ENCODE results near the gene RNPEP. TPM values are rescaled to one million over a fixed set of nuclear protein-coding genes. Genes with fewer than 3 reads are reported as not detected.
A peak's percentile ranks its signal among the peaks of the same experiment; 100 is the strongest.

The RNPEP gene
- total and polyA plus RNA-seq, 4 donors = 40.7 to 74.9 (median 47.5) TPM

DNA sequence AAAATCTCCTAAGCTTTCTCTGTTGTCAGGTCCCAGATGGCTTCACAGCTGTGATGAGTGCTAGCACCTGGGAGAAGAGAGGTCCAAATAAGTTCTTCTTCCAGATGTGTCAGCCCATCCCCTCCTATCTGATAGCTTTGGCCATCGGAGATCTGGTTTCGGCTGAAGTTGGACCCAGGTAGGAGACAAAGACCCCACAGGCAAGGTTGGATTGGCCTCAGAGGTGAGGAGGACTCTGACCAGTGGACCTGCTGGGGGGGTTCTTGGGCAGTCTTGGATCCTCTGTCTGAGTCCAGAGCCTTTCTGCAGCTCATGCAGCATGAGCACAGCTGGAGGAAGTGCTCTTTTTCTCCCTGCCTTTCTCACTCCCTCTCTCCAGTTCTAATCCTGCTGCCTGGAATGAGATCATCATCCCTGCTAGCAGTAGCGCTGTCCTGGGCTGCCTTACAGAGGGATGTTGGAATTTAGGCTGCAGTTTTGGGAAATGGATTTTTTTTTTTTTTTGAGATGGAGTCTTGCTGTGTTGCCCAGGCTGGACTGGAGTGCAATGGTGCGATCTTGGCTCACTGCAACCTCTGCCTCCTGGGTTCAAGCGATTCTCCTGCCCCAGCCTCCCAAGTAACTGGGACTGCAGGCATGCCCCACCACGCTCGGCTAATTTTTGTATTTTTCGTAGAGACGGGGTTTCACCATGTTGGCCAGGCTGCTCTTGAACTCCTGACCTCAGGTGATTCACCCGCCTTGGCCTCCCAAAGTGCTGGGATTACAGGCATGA lies 7.1 kb downstream of the RNPEP start:
- TF ChIP-seq, protein P1, sequence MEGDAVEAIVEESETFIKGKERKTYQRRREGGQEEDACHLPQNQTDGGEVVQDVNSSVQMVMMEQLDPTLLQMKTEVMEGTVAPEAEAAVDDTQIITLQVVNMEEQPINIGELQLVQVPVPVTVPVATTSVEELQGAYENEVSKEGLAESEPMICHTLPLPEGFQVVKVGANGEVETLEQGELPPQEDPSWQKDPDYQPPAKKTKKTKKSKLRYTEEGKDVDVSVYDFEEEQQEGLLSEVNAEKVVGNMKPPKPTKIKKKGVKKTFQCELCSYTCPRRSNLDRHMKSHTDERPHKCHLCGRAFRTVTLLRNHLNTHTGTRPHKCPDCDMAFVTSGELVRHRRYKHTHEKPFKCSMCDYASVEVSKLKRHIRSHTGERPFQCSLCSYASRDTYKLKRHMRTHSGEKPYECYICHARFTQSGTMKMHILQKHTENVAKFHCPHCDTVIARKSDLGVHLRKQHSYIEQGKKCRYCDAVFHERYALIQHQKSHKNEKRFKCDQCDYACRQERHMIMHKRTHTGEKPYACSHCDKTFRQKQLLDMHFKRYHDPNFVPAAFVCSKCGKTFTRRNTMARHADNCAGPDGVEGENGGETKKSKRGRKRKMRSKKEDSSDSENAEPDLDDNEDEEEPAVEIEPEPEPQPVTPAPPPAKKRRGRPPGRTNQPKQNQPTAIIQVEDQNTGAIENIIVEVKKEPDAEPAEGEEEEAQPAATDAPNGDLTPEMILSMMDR (IDR thresholded peaks at IDR 0.05; ENCODE audit: control extremely low read depth, extremely low read depth) = no peak
- ATAC-seq (ENCODE audit: insufficient read depth, low FRiP score) (no peak), DNase-seq (no peak)
- H3K27me3 ChIP-seq (ENCODE audit: control insufficient read depth in 3 of 3, insufficient read depth in 3 of 3, low read length in 2 of 3) = no peaks in the 10 kb centered on the region
- H3K4me1 ChIP-seq (ENCODE audit: control insufficient read depth in 5 of 5, insufficient read depth in 5 of 5, low read length in 5 of 5) = peaks cover 0 to 4% (median 0%) of the 10 kb centered on the region in 5 donors
- H3K4me3 ChIP-seq = no peak overlapping the region
- 97% methylated on average over 10 of the region's 10 CpGs for WGBS, 2 donors
- H3K36me3 ChIP-seq (ENCODE audit: control insufficient read depth in 4 of 4, insufficient read depth in 4 of 4, low read length in 4 of 4) = peaks cover 14 to 35% (median 25%) of the 10 kb centered on the region in 4 donors
- no peak overlapping the region for H3K27ac ChIP-seq (ENCODE audit: low read depth in 1 of 2, low read length in 1 of 2)
- H3K9ac ChIP-seq (ENCODE audit: insufficient read depth in 1 of 2, low read length in 2 of 2) = no peak overlapping the region
- H3K9me3 ChIP-seq (ENCODE audit: control insufficient read depth in 4 of 4, insufficient read depth in 3 of 4, low read length in 3 of 4) = no peaks in the 10 kb centered on the region

DNA sequence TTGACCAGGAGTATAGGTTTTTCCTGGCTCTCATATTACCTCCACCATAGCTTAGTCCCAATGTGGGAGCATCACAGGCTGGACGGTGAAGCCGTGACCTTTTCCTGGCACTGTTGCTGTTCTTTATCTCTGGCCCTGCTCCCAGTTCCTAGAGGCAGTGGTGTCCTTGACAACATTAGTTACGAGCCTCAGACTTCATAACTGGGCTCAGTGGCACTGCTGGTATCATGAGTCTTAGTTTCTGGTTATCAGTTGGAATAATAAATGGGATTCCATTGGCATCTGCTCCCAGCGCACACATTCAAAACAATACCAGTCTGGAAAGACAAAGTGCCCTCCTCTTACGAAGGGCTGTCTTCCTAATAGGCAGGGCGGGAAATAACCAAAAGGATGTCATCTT lies 8.0 kb downstream of the RNPEP start:
- Histone ChIP-seq H3K9me3 (ENCODE audit: control insufficient read depth in 4 of 4, insufficient read depth in 3 of 4, low read length in 3 of 4) (no peaks in the 10 kb centered on the region), H3K9ac (ENCODE audit: insufficient read depth in 1 of 2, low read length in 2 of 2) (no peak overlapping the region), H3K27ac (ENCODE audit: low read depth in 1 of 2, low read length in 1 of 2) (peak overlapping the region in 1 of 2 donors; percentile 17), H3K36me3 (ENCODE audit: control insufficient read depth in 4 of 4, insufficient read depth in 4 of 4, low read length in 4 of 4) (peaks cover 14 to 35% (median 25%) of the 10 kb centered on the region in 4 donors), H3K4me1 (ENCODE audit: control insufficient read depth in 5 of 5, insufficient read depth in 5 of 5, low read length in 5 of 5) (peaks cover 0 to 4% (median 0%) of the 10 kb centered on the region in 5 donors), H3K27me3 (ENCODE audit: control insufficient read depth in 3 of 3, insufficient read depth in 3 of 3, low read length in 2 of 3) (no peaks in the 10 kb centered on the region), H3K4me3 (no peak overlapping the region)
- TF ChIP-seq, protein P1 (IDR thresholded peaks at IDR 0.05; ENCODE audit: control extremely low read depth, extremely low read depth) = no peak
- ATAC-seq (ENCODE audit: insufficient read depth, low FRiP score) (no peak), DNase-seq (no peak)
- WGBS, 2 donors = 70 to 75% methylated on average over 6 of the region's 6 CpGs

DNA sequence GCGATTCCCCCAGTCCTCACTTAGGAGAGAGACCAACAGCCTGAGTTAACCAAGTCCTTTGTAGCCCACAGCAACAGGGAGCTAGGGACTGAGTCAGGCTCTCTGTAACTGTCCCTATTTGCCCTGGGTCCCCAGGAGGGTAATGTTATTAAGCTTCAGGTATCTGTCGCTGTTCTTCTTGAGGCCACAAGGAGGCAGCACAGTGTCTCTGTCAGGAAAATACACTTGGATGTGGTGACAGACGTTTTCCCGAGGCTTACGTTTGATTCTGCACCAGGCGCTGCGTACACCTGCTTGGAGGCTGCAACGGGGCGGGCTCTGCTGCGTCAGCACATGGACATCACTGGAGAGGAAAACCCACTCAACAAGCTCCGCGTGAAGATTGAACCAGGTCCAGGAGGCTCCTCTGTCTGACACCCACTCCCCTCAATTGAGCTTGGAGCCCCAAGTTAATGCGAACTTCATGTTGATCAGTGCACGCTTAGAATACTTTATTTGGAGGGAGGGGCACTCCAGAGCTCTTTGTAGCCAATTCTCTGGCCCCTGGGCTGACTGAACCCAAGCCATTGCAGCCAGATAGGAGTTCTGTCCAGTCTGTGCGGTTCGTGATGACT lies 17.3 kb downstream of the RNPEP start:
- no peaks in the 10 kb centered on the region for H3K27me3 ChIP-seq (ENCODE audit: control insufficient read depth in 3 of 3, insufficient read depth in 3 of 3, low read length in 2 of 3)
- H3K9me3 ChIP-seq (ENCODE audit: control insufficient read depth in 4 of 4, insufficient read depth in 3 of 4, low read length in 3 of 4) = no peaks in the 10 kb centered on the region
- no peak overlapping the region for H3K27ac ChIP-seq (ENCODE audit: low read depth in 1 of 2, low read length in 1 of 2)
- H3K9ac ChIP-seq (ENCODE audit: insufficient read depth in 1 of 2, low read length in 2 of 2) = no peak overlapping the region
- WGBS, 2 donors = 64 to 76% methylated on average over 16 of the region's 16 CpGs
- H3K36me3 ChIP-seq (ENCODE audit: control insufficient read depth in 4 of 4, insufficient read depth in 4 of 4, low read length in 4 of 4) = peaks cover 32 to 55% (median 47%) of the 10 kb centered on the region in 4 donors
- H3K4me3 ChIP-seq = no peak overlapping the region
- DNase-seq (peak in 2 of 3 donors; percentile 50 to 66), ATAC-seq (ENCODE audit: insufficient read depth, low FRiP score) (peak; percentile 65)
- H3K4me1 ChIP-seq (ENCODE audit: control insufficient read depth in 5 of 5, insufficient read depth in 5 of 5, low read length in 5 of 5) = peaks cover 0 to 1% (median 0%) of the 10 kb centered on the region in 5 donors
- TF ChIP-seq, protein P1 (IDR thresholded peaks at IDR 0.05; ENCODE audit: control extremely low read depth, extremely low read depth) = peak; percentile 48
